ENCODE measurements around the gene SEMA7A. TPM values are rescaled to one million over a fixed set of nuclear protein-coding genes. Genes with fewer than 3 reads are reported as not detected.

The SEMA7A gene
- total RNA-seq, 2 donors from 2014 or later, result 1.2 to 4.9 TPM

DNA sequence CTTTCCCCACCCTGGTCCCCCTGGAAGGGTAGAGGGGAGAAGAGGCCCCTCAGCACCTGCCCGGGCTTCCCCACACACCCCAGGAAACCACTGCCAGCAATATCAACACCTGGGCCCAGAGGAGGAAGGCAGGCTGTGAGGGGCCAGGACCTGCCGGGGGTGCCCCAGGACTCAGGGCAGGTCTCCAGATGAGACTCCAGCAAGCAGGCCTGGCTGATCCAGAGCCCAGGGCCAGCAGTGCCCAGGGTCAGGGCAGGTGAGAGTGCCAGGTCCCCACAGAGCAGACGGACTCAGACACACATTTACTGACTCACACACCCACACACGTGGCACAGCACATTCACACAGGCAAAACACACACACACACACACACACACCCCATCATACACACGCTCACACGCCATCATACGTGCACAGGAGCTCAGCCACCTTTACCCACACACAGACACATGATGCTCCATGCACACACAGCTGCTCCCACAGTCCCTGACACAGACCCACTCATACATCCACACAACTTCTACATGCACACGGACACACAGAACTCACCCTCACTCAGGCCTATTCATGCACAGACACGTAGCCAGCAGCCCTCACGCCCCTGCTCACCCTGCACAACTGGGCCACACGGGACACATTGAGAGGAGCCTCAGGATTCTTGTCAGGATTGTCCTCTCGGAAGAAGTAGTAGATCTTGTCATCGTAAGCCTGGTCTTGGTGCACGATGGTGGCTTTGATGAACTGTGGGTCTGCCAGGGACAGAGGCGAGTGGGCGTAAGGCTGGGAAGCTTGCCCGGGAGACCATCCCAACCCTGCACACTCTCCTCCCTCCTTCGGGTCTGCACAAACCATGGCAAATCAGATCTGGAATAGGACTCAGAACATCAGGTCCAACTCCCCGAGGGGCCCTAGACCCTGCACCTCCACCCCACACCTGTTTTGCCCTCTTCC is 17.5 kb downstream of the SEMA7A start:
- no peak for DNase-seq (ENCODE audit: low spot score)
- Histone ChIP-seq H3K27me3 (replicated peaks; ENCODE audit: insufficient read depth) (no peaks in the 10 kb centered on the region), H3K36me3 (no peaks in the 10 kb centered on the region), H3K4me3 (no peak overlapping the region), H3K4me1 (ENCODE audit: control insufficient read depth in 1 of 2, low read depth in 2 of 2) (no peaks in the 10 kb centered on the region), H3K27ac (no peak overlapping the region), H3K9me3 (no peaks in the 10 kb centered on the region)
- TF ChIP-seq, protein P1, sequence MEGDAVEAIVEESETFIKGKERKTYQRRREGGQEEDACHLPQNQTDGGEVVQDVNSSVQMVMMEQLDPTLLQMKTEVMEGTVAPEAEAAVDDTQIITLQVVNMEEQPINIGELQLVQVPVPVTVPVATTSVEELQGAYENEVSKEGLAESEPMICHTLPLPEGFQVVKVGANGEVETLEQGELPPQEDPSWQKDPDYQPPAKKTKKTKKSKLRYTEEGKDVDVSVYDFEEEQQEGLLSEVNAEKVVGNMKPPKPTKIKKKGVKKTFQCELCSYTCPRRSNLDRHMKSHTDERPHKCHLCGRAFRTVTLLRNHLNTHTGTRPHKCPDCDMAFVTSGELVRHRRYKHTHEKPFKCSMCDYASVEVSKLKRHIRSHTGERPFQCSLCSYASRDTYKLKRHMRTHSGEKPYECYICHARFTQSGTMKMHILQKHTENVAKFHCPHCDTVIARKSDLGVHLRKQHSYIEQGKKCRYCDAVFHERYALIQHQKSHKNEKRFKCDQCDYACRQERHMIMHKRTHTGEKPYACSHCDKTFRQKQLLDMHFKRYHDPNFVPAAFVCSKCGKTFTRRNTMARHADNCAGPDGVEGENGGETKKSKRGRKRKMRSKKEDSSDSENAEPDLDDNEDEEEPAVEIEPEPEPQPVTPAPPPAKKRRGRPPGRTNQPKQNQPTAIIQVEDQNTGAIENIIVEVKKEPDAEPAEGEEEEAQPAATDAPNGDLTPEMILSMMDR (IDR thresholded peaks at IDR 0.05), result no peak
- no peak for ATAC-seq (ENCODE audit: insufficient number of reproducible peaks, low FRiP score, low read depth)

DNA sequence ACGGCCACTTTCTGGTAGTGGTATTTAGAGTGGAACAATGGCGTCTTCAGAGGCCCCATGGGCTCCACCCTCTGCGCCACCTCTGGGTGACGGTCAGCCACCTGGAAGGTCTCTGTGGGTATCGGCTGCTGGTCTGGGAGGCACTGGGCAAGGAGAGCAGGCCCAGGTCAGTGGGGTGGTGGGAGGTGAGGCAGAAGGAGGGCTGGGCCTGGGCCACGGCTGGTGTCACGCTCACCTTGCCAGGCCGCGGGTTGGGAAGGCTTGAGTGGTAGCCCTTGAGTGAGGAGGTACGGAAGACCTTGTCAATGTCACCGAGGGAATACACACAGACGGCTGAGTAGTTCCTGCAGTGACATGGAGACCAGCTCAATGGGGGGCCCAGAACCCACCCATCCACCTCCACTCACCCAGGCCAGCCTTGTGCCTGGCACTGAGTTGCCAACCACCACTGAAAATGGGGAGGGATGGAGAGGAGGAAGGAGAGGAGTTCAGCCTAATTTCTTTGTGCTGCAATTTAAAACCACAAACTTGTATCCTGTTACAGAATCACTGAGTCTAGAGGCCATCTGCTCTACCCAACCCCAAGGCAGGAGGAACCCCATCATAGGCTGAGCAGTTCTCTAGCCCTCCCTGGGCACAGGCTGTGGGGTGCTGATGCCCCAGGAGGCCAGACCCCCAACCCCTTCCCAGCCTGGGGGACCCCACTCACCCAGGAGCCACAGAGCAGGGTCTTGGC is 19.0 kb downstream of the SEMA7A start:
- Histone ChIP-seq H3K4me3 (no peak overlapping the region), H3K4me1 (ENCODE audit: control insufficient read depth in 1 of 2, low read depth in 2 of 2) (no peaks in the 10 kb centered on the region), H3K36me3 (no peaks in the 10 kb centered on the region), H3K27ac (no peak overlapping the region), H3K9me3 (no peaks in the 10 kb centered on the region), H3K27me3 (replicated peaks; ENCODE audit: insufficient read depth) (no peaks in the 10 kb centered on the region)
- DNase-seq (ENCODE audit: low spot score) (no peak), ATAC-seq (ENCODE audit: insufficient number of reproducible peaks, low FRiP score, low read depth) (no peak)
- TF ChIP-seq, protein P1 (IDR thresholded peaks at IDR 0.05), result no peak

DNA sequence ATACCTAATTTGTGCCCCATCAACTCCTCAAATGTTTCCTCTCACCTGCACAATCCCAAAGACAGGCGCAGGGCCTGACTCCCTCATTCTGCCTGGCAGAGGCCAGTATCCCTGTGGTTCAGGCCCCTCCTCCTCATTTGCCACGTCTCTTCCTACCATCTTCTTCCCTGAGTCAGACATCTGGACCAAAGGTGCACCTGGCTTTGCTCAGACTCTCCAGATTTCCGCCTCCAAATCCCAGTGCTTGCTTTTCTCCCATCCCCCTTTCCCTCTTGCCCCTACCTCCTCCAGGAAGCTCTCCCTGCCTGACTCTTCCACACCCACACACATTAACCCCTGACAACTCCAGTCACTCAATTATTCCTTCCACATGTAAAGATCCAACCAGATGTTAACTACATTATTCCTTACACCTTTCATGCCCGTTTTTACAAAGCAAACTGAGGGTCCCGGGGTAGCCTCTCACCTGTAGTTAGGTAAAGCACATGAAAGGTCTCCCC is 19.6 kb downstream of the SEMA7A start:
- no peaks in the 10 kb centered on the region for H3K27me3 ChIP-seq (replicated peaks; ENCODE audit: insufficient read depth)
- TF ChIP-seq, protein P1 (IDR thresholded peaks at IDR 0.05), result no peak
- H3K4me1 ChIP-seq (ENCODE audit: control insufficient read depth in 1 of 2, low read depth in 2 of 2), result no peaks in the 10 kb centered on the region
- no peak for ATAC-seq (ENCODE audit: insufficient number of reproducible peaks, low FRiP score, low read depth)
- no peak overlapping the region for H3K4me3 ChIP-seq
- no peaks in the 10 kb centered on the region for H3K36me3 ChIP-seq
- H3K27ac ChIP-seq, result no peak overlapping the region
- no peak for DNase-seq (ENCODE audit: low spot score)
- H3K9me3 ChIP-seq, result no peaks in the 10 kb centered on the region

DNA sequence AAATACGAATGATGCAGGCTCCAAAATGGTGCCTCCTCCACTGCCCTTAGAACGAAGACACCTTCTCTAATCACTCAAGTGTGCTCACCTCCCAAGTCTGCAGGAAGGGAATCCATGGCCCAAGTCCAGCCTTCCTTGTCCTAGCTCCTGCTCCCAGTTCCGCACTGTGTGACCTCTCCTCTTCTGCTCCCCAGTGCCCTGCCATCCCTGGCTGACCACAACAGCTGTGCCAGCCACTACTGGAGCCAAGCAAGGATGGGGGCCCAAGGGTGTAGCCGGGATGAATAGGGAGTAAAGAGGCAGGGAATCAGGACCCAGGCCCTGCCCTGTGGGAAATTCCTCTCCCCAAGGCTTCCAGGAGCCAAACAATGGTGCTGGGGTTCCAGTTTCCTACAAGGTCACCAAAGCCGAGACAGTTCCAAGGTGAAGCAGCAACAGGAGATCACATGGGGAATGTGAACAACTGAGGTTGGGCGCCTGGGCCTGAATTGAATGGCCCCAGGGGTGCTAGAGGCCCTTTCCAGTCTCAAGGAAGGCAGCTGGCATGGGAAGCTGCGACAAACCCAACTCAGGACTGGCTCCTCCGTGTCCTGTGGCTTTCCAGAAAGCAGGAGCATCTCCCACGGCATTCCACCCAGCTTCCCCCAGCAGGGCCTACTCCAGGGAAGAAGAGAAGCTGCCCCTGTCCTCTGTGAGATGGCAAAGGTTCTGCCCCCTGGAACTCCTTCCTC is 20.2 kb downstream of the SEMA7A start:
- Histone ChIP-seq H3K4me3 (no peak overlapping the region), H3K4me1 (ENCODE audit: control insufficient read depth in 1 of 2, low read depth in 2 of 2) (no peaks in the 10 kb centered on the region), H3K27me3 (replicated peaks; ENCODE audit: insufficient read depth) (no peaks in the 10 kb centered on the region), H3K36me3 (no peaks in the 10 kb centered on the region), H3K9me3 (no peaks in the 10 kb centered on the region), H3K27ac (no peak overlapping the region)
- ATAC-seq (ENCODE audit: insufficient number of reproducible peaks, low FRiP score, low read depth) (no peak), DNase-seq (ENCODE audit: low spot score) (no peak)
- TF ChIP-seq, protein P1 (IDR thresholded peaks at IDR 0.05), result no peak
